ENCODE data around the gene LILRB4.

DNA sequence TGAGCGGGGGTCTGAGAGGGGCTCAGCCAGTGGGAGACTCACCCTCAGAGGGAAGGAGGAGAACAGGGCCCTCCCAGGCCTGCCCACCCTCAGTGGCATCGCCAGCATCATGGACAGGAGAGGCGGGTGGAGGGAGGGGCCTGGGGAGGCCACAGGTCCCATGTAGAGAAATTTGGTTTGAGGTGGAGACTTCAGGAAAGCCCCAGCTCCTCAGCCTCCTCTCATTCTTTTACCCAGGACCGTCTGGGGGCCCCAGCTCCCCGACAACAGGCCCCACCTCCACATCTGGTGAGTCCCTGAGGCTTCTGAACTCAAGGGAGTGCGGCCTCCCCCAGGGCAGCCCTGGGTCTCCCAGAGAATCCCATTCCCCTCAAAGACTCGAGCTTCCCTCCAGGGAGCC is 29.4 kb upstream of the LILRB4 start:
- TF ChIP-seq, protein P1, sequence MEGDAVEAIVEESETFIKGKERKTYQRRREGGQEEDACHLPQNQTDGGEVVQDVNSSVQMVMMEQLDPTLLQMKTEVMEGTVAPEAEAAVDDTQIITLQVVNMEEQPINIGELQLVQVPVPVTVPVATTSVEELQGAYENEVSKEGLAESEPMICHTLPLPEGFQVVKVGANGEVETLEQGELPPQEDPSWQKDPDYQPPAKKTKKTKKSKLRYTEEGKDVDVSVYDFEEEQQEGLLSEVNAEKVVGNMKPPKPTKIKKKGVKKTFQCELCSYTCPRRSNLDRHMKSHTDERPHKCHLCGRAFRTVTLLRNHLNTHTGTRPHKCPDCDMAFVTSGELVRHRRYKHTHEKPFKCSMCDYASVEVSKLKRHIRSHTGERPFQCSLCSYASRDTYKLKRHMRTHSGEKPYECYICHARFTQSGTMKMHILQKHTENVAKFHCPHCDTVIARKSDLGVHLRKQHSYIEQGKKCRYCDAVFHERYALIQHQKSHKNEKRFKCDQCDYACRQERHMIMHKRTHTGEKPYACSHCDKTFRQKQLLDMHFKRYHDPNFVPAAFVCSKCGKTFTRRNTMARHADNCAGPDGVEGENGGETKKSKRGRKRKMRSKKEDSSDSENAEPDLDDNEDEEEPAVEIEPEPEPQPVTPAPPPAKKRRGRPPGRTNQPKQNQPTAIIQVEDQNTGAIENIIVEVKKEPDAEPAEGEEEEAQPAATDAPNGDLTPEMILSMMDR (IDR thresholded peaks at IDR 0.05), result no peak
- no peak for TF ChIP-seq POLR2A (IDR thresholded peaks at IDR 0.05)
- TF ChIP-seq POLR2AphosphoS5 (IDR thresholded peaks at IDR 0.05), result no peak
- no peak for TF ChIP-seq EP300 (IDR thresholded peaks at IDR 0.05)

Measured in suprapubic skin (tissue), 4 donors.